Trophoblast cell (in vitro differentiated cells and primary cell): ENCODE data around the gene ITGB1.

Source experiments
- DNase-seq, 2 donors: peaks; one replicate each; pipeline ENCODE4 v3.0.0-alpha.2; 2016
- H2AFZ ChIP-seq: 2 replicates; pipeline ENCODE4 v1.6.1; 2013; ENCODE audit warnings: low read length, moderate library complexity, mild to moderate bottlenecking; ENCODE audit not compliant: insufficient read depth, poor library complexity
- H2AK5ac ChIP-seq: 2 replicates; pipeline ENCODE4 v1.6.1; 2013; ENCODE audit warnings: mild to moderate bottlenecking, low read length
- H2BK120ac ChIP-seq: 2 replicates; pipeline ENCODE4 v1.6.1; 2013; ENCODE audit warnings: low read length, mild to moderate bottlenecking, moderate library complexity; ENCODE audit not compliant: insufficient read depth, poor library complexity
- H2BK12ac ChIP-seq: 2 replicates; pipeline ENCODE4 v1.6.1; 2013; ENCODE audit warnings: mild to moderate bottlenecking, low read length, moderate library complexity
- H2BK5ac ChIP-seq: 2 replicates; pipeline ENCODE4 v1.6.1; 2013; ENCODE audit warnings: low read length, low read depth, moderate library complexity, mild to moderate bottlenecking; ENCODE audit not compliant: poor library complexity
- H3K14ac ChIP-seq: 2 replicates; pipeline ENCODE4 v1.6.1; 2013; ENCODE audit warnings: mild to moderate bottlenecking, low read length
- H3K18ac ChIP-seq: 2 replicates; pipeline ENCODE4 v1.6.1; 2013; ENCODE audit warnings: mild to moderate bottlenecking, low read length
- H3K23ac ChIP-seq: 2 replicates; pipeline ENCODE4 v1.6.1; 2013; ENCODE audit warnings: low read length
- H3K27ac ChIP-seq: 2 replicates; pipeline ENCODE4 v1.5.1; 2013; ENCODE audit warnings: low read depth, mild to moderate bottlenecking, inconsistent platforms, low read length, moderate library complexity
- H3K27me3 ChIP-seq: 2 replicates; pipeline ENCODE4 v1.6.1; 2013; ENCODE audit warnings: inconsistent platforms, mild to moderate bottlenecking, low read length, moderate library complexity; ENCODE audit not compliant: insufficient read depth
- H3K36me3 ChIP-seq, 2 experiments: 1 replicate in 1 of 2; 2 replicates in 1 of 2; pipeline ENCODE4 v1.6.1; 2013; ENCODE audit warnings: low read length in 2 of 2, mild to moderate bottlenecking in 2 of 2, moderate library complexity in 1 of 2; ENCODE audit not compliant: insufficient read depth in 2 of 2, control insufficient read depth in 1 of 2
- H3K4ac ChIP-seq: 2 replicates; pipeline ENCODE4 v1.6.1; 2013; ENCODE audit warnings: low read depth, mild to moderate bottlenecking, low read length, moderate library complexity
- H3K4me1 ChIP-seq, 2 experiments: 1 replicate in 1 of 2; 2 replicates in 1 of 2; pipeline ENCODE4 v1.6.1; 2013; ENCODE audit warnings: low read length in 2 of 2, mild to moderate bottlenecking in 2 of 2, moderate library complexity in 1 of 2; ENCODE audit not compliant: insufficient read depth in 2 of 2, control insufficient read depth in 1 of 2
- H3K4me2 ChIP-seq: 2 replicates; pipeline ENCODE4 v1.6.1; 2013; ENCODE audit warnings: inconsistent platforms, mild to moderate bottlenecking, low read length, moderate library complexity
- H3K4me3 ChIP-seq: 2 replicates; pipeline ENCODE4 v1.5.1; 2013; ENCODE audit warnings: mild to moderate bottlenecking, low read depth, low read length, inconsistent platforms
- H3K79me1 ChIP-seq: one replicate; pipeline ENCODE4 v1.6.1; 2013; ENCODE audit warnings: low read length
- H3K79me2 ChIP-seq: 2 replicates; pipeline ENCODE4 v1.6.1; 2013; ENCODE audit warnings: low read length, mild to moderate bottlenecking; ENCODE audit not compliant: control insufficient read depth, insufficient read depth, poor library complexity
- H3K9ac ChIP-seq: 2 replicates; pipeline ENCODE4 v1.6.1; 2013; ENCODE audit warnings: mild to moderate bottlenecking, low read length
- H3K9me3 ChIP-seq: 2 replicates; pipeline ENCODE4 v1.6.1; 2013; ENCODE audit warnings: low read depth, mild to moderate bottlenecking, control low read depth, inconsistent platforms, low read length; ENCODE audit not compliant: insufficient read depth
- H4K12ac ChIP-seq: 2 replicates; pipeline ENCODE4 v1.6.1; 2013; ENCODE audit warnings: low read depth, mild to moderate bottlenecking, low read length, moderate library complexity
- H4K8ac ChIP-seq: 2 replicates; pipeline ENCODE4 v1.6.1; 2013; ENCODE audit warnings: low read depth, mild to moderate bottlenecking, low read length, moderate library complexity
- H4K91ac ChIP-seq: one replicate; pipeline ENCODE4 v1.6.1; 2013; ENCODE audit warnings: low read depth, mild to moderate bottlenecking, low read length, moderate library complexity
- WGBS: extraction: QIAGEN DNeasy Blood & Tissue Kit; methylation state at CpG from one replicate; pipeline ENCODE4 v1.1.7; 2013; ENCODE audit warnings: missing lambda C conversion rate; ENCODE audit not compliant: insufficient read length, insufficient coverage; ENCODE audit errors: extremely low coverage; 5-methylcytosine and 5-hydroxymethylcytosine counted together

The ITGB1 gene

DNA sequence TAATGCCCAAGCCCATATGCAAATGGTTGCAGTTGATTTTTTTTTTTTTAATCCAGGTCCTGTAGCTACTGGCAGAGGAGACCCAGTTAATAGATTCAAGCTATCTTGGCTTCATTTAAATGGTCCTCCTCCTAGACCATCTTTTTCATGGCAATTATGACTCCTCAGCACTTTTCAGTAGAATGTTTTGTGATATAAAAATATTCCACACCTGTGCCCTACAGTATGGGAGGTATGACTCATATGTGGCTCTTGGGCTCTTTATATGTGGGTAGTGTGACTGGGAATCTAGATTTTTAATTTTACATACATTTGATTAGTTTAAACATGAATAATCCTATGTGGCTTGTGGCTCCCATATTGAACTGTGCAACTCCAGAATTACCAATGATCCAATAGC is 80.1 kb downstream of the ITGB1 start:
- Histone ChIP-seq H3K4me3 (no peak overlapping the region), H4K12ac (no peak overlapping the region), H2AFZ (no peak overlapping the region), H3K9ac (no peak overlapping the region), H2BK120ac (no peak overlapping the region), H4K91ac (no peak overlapping the region), H3K36me3 (no peaks in the 10 kb centered on the region), H3K4me1 (peaks cover 3 to 6% of the 10 kb centered on the region in 2 experiments), H2AK5ac (no peak overlapping the region), H3K79me2 (no peaks in the 10 kb centered on the region), H3K27me3 (no peaks in the 10 kb centered on the region), H2BK5ac (no peak overlapping the region), H4K8ac (no peak overlapping the region), H3K9me3 (no peaks in the 10 kb centered on the region), H3K14ac (no peak overlapping the region), H2BK12ac (no peak overlapping the region), H3K4me2 (no peak overlapping the region), H3K4ac (no peak overlapping the region), H3K18ac (no peak overlapping the region), H3K23ac (no peak overlapping the region), H3K27ac (no peak overlapping the region), H3K79me1 (no peaks in the 10 kb centered on the region)
- DNase-seq = no peak

DNA sequence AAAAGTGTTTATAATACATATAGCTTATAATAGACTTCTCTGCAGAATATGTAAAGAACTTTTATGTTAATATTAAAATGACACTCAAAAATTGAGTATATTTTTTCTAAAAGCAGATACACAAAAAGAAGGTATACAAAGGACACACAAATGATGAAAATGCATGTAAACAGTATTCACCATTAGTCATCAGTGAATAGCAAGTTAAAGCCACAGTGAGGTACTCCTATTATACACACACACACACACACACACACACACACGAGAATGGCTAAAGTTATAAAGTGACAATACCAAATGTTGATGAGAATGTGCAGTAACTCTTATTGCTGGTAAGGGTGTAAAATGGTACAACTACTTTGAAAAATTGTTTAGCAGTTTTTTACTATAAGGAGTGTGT is 92.9 kb downstream of the ITGB1 start:
- H4K91ac ChIP-seq = no peak overlapping the region
- H2BK12ac ChIP-seq = no peak overlapping the region
- no peak overlapping the region for H2BK120ac ChIP-seq
- no peak overlapping the region for H3K18ac ChIP-seq
- H3K4me3 ChIP-seq = no peak overlapping the region
- H3K4me2 ChIP-seq = no peak overlapping the region
- no peak for DNase-seq
- H3K4me1 ChIP-seq = no peaks in the 10 kb centered on the region
- H4K12ac ChIP-seq = no peak overlapping the region
- no peak overlapping the region for H2AFZ ChIP-seq
- H3K36me3 ChIP-seq = no peaks in the 10 kb centered on the region
- H3K4ac ChIP-seq = no peak overlapping the region
- no peak overlapping the region for H3K23ac ChIP-seq
- no peak overlapping the region for H2BK5ac ChIP-seq
- no peak overlapping the region for H3K27ac ChIP-seq
- no peak overlapping the region for H3K14ac ChIP-seq
- no CpG with 5 or more reads among the region's 1 CpG for WGBS
- H3K9ac ChIP-seq = no peak overlapping the region
- H2AK5ac ChIP-seq = no peak overlapping the region
- no peaks in the 10 kb centered on the region for H3K9me3 ChIP-seq
- no peaks in the 10 kb centered on the region for H3K27me3 ChIP-seq
- no peaks in the 10 kb centered on the region for H3K79me2 ChIP-seq
- no peak overlapping the region for H4K8ac ChIP-seq
- H3K79me1 ChIP-seq = no peaks in the 10 kb centered on the region

DNA sequence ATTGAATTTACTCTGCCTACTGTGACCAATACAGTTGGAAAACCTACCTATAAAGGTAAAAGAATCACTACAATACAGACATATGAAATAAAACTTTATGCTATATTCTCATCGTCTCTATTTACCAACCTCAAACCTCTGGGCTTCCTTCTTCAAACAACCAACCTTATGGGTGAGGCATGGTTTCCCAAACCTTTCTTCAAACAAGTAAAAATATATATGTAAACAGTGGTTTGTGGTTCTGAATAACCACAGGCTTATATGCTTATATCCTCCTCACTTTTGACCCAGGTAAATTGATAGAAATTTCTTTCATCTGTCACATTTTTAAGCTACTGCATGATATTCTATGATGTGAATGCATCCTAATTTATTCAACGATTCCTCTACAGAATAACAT is 103.6 kb downstream of the ITGB1 start:
- Histone ChIP-seq H3K4me1 (no peaks in the 10 kb centered on the region), H2BK12ac (no peak overlapping the region), H2AK5ac (no peak overlapping the region), H3K4ac (no peak overlapping the region), H3K36me3 (no peaks in the 10 kb centered on the region), H3K9ac (no peak overlapping the region), H3K14ac (no peak overlapping the region), H2BK120ac (no peak overlapping the region), H3K79me1 (no peaks in the 10 kb centered on the region), H3K27ac (no peak overlapping the region), H3K23ac (no peak overlapping the region), H3K9me3 (no peaks in the 10 kb centered on the region), H3K4me2 (no peak overlapping the region), H2AFZ (no peak overlapping the region), H3K79me2 (no peaks in the 10 kb centered on the region), H4K91ac (no peak overlapping the region), H3K27me3 (no peaks in the 10 kb centered on the region), H3K18ac (no peak overlapping the region), H2BK5ac (no peak overlapping the region), H3K4me3 (no peak overlapping the region), H4K12ac (no peak overlapping the region), H4K8ac (no peak overlapping the region)
- WGBS = no CpG with 5 or more reads among the region's 2 CpGs
- DNase-seq = no peak

DNA sequence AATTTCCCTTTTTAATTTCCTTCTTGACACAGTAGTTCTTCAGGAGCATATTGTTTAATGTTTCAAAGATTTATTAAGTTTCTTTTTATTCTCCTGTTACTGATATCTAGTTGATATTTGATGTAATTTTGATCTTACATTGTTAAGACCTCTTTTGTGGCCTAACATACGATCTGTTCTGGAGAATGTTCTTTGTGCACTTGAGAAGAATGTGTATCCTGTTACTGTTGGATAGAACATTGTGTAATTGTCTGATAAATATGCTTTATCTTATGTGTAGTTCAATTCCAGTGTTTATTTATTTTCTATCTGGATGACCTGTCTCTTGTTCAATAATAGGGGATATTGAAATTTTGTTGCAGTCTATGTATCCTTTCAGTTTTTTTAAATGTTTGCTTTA is 106.7 kb downstream of the ITGB1 start:
- Histone ChIP-seq H3K4me1 (no peaks in the 10 kb centered on the region), H3K36me3 (no peaks in the 10 kb centered on the region), H3K9ac (no peak overlapping the region), H3K14ac (no peak overlapping the region), H3K18ac (no peak overlapping the region), H3K79me2 (no peaks in the 10 kb centered on the region), H2AFZ (no peak overlapping the region), H3K9me3 (no peaks in the 10 kb centered on the region), H2BK12ac (no peak overlapping the region), H3K27ac (no peak overlapping the region), H2BK120ac (no peak overlapping the region), H3K4me2 (no peak overlapping the region), H3K4ac (no peak overlapping the region), H3K27me3 (no peaks in the 10 kb centered on the region), H2BK5ac (no peak overlapping the region), H3K4me3 (no peak overlapping the region), H4K91ac (no peak overlapping the region), H4K12ac (no peak overlapping the region), H3K23ac (no peak overlapping the region), H3K79me1 (no peaks in the 10 kb centered on the region), H2AK5ac (no peak overlapping the region), H4K8ac (no peak overlapping the region)
- no CpG with 5 or more reads among the region's 1 CpG for WGBS
- no peak for DNase-seq
